ENCODE data around the gene TBC1D1.

The TBC1D1 gene

DNA sequence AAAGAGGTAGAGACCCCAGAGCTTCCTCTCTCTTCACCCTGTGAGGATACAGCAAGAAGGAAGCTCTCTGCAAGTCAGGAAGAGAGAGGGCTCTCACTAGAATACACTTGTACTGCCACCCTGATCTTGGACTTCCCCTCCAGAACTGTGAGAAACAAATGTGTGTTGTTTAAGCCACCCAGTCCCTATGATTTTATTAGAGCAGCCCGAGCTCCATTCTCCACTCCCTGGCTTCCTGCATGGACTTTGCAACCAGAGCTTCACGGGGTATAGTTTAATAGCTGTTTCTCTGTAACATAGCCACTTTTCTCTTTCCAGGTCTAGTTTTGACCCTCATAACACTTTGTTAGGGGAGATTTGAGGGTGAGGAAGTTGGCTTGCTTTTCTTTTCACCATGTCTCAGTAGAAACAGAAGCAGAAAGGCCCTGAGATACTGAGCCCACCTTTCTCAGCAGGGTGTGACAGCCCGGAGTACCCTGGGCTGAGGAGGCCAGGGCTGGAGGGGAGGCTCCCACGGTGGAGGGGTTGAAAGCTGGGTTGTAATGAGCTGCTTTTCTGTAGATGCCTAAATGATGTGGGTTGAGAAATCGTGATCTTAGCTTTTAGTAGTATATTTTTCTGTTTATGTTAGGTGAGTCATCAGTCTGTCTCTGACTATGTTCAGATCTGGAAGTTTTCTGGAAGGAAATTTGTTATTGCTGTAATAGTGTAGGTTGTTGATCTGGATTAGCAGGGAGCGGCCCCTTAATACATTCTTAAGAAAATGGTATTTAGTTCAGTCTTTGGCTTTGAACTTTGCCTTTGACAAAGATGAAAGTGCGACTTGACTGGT, 187.9 kb downstream of the TBC1D1 start:
- no peak for DNase-seq (ENCODE audit: low spot score)

GRCh38 chr4:38080061-38080974, 189.4 kb downstream of the TBC1D1 start:
- DNase-seq (ENCODE audit: low spot score) = no peak

DNA sequence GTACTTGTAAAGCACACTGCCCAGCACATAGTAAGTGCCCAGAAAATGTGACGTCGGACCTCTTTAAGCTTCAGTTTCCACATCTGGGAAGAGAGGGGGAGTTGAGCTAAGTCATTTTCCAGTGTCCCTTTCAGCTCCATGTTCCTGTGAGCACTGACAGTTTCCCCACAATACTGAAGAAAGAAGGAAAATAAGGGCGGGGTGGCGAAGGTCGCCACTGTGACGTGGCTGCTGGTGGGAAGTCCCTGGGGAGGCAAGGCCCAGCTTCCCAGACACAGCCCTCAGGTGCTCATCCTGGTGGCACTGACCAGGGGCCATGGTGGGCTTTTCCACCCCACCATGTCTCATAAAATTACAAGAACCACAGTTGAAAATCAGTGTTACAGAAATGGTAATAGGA, 191.1 kb downstream of the TBC1D1 start:
- no peak for DNase-seq (ENCODE audit: low spot score)

- no peak for DNase-seq (ENCODE audit: low spot score)
These were observed 191.8 kb downstream of the TBC1D1 start for GRCh38 chr4:38082424-38083385.

- no peak for DNase-seq (ENCODE audit: low spot score)
These were observed 194.2 kb downstream of the TBC1D1 start for GRCh38 chr4:38084877-38085711.

DNA sequence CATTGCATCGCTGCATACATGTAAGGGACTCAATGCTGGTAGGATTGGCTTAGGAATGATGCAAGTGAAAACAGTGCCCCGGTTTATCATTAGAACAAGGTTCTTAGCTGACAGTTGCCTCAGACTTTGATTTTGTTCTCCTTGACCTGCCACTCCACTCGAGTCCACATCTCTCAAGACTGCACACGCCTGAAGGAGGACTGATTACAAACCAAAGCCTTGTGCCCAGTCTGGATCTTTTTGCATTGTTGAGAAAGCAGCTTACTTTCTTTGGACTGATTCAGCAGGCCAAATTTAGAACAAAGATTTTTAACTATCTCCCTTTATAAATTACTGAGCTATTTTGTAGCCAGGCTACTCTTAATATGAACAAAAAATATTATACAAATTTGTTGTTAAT, 194.9 kb downstream of the TBC1D1 start:
- DNase-seq (ENCODE audit: low spot score) = no peak

DNA sequence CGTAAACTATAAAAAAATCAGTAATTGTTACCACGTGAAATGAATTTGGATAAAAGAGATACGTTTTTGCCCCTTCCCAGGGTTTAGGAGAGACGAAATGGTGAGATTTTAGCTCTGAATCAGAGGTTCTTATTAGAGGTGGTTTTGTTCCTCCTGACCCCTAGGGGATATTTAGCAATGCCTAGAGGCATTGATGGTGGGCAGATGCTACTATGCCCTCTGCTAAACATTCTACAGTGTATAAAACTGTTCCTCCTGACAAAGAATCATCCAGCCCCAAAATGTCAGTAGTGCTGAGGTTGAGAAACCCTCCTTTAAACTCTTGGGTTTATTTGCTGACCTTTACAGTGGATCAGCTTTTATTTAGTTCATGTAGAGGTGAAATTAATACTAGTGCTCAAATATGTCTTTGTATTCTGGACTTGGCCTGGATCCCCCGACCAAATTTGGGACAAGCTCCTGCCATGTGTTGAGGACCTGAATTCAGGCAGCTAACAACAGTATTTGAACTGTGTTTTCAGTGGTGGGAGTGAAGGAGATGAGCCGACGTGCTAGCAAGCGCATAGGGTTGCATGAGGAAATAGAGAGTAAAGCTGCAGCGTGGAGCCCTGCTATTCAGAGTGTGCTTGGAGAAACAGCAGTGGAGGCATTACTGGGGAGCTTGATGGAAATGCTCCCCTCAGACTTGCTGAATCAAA, 195.4 kb downstream of the TBC1D1 start:
- no peak for DNase-seq (ENCODE audit: low spot score)

DNA sequence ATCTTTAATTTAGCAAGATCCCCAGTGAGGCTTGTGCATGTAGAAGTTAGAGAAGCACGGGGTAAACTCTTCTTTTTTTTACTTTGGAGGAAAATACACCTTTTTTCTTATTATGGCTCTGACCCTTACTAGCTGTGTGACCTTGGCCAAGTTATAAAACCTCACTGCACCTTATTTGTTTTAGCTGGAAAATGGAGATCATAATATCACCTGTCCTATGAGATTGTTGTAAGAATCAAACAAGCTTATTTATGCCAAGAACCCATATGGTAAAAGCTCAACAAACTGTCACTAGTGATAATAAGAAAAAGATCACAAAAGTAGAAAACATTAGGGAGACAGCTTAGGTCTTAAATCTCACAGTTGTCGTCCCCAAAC, 196.0 kb downstream of the TBC1D1 start:
- DNase-seq (ENCODE audit: low spot score) = no peak

GRCh38 chr4:38088321-38088720, 197.4 kb downstream of the TBC1D1 start:
- DNase-seq (ENCODE audit: low spot score) = no peak

DNA sequence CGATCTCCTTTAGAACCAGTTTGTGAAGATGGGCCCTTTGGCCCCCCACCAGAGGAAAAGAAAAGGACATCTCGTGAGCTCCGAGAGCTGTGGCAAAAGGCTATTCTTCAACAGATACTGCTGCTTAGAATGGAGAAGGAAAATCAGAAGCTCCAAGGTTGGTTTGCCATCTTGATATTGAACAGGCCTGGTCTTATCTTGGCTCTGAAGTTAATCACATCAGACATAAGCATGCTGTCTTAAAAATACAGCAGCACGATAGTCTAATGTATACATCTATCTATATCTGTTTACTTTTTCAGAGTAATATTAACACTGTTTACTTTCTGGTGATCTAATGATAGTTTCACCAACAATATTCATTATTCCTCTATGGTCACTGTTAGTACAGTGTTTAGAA, 199.1 kb downstream of the TBC1D1 start:
- DNase-seq (ENCODE audit: low spot score) = no peak

DNA sequence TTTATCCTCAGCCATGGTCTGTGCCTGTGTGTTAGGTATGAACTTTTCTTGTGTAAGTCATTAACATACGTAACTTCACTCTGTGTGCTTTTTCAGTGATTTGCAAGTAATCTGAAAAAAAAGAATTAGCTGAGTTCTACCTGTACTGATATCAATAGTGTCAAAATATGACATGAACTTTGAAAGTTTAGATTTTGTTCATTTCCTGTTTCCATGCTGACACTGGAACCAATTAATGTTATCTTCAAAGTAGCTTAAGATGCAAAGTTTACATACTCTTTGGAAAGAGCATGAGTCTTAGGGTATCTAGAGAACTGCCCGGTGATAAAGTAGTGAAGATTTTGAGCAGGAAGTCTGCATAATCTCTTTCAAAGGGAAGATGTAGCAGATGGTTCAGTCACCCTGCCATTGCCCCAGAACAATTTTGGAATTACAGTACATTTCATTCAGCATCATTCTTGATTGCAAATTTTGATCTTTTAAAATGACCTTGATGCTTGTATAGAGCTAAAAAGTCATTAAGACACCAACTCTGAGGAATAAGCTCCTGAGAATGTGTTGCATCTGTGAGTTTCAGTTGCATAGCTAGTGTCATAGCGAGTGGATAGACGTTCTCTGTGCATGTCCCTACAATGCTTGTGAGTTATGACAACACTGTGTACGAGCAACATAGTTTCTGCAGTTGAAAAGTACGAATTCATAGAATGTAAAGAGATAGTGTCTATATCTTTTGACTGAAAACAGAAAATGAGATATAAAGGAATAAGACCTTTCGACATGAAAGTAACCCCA, 199.8 kb downstream of the TBC1D1 start:
- DNase-seq (ENCODE audit: low spot score) = no peak

DNA sequence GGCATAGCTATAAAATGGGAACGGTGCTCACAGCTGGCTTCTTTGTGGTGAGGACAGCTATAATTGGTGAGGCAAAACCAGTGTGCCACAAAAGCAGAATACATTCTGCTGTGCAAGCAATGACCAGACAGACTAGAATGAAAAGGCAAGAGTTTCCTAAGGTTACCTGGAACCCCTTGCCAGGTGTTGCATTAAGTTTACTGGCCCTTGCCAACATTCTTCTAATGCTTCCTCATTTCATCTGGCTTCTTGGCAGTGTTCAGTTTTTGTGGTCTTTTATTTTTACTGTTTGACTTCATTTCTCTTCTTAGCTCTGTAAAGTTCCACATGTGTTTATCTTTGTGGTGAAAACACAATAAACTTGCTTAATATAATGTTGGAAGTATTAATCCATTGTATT, 200.8 kb downstream of the TBC1D1 start:
- DNase-seq (ENCODE audit: low spot score) = no peak

GRCh38 chr4:38092701-38093100, 201.8 kb downstream of the TBC1D1 start:
- no peak for DNase-seq (ENCODE audit: low spot score)

DNA sequence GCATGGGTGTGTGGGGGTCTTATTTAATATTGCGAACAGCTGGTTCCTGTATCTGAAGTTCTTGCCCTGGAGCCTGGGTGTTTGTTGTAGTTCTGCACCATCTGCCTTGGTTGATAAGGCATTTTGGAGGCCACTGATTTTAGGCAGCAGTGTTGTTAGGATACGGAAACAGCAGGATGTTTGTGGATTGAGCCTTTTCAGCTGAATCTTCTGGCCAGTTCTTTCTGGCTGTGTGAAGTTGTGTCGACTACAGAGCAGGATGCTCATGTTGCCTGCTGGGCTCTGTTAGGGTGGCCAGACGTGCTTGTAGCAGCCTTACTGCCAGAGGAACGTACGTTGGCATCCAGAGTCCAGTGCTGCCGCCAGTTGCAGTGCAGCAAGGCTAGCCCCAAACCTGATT, 203.5 kb downstream of the TBC1D1 start:
- DNase-seq (ENCODE audit: low spot score) = no peak

DNA sequence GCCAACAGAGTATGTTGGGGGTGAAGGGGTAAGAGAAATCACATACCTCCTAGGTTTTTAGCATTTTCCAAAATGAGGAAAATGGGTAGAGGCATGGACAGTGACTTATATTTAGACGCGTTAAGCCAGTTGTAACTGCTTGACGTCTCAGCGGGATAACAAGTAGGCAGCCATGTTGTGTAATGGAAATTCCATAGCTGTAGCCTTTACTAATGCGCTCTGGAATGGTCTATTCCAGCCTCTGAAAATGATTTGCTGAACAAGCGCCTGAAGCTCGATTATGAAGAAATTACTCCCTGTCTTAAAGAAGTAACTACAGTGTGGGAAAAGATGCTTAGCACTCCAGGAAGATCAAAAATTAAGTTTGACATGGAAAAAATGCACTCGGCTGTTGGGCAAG, 204.8 kb downstream of the TBC1D1 start:
- DNase-seq (ENCODE audit: low spot score) = no peak

GRCh38 chr4:38097818-38098217, 206.9 kb downstream of the TBC1D1 start:
- no peak for DNase-seq (ENCODE audit: low spot score)

GRCh38 chr4:38099020-38099600, 208.2 kb downstream of the TBC1D1 start:
- no peak for DNase-seq (ENCODE audit: low spot score)

- no peak for DNase-seq (ENCODE audit: low spot score)
These were observed 209.1 kb downstream of the TBC1D1 start for GRCh38 chr4:38099908-38100407.
